ENCODE data around the gene ZNF664.

The ZNF664 gene

DNA sequence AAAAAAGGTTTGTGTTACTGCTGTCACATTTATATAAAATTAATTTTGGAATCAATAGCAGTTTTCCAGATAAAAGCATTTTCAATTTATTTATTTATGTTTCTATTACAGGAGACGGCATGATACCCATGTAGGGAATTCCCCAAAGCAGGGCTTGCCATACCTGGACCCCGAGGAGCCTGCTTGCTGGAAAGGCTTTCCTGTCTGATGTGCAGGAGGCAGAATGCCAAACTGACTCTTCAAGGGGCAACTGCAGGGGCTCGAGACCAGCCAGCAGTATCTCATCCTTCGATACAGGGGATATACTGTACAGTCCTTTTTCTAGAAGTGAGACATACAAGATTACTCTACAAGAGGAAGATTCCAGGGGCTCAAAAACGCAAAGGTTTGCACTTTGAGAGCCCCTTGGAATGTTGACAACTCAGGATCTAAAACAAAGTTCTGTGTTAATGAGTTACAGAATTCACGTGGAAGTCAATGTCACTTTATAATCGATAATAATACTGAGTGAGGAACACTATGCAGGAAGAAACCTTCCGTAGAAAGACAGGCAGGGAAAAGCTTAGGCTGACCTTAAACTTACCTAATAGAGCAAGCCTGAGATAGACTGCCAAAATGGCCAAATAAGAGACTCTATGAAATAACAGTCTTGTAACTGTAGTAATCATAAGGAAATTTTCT lies 38.6 kb downstream of the ZNF664 start:
- Histone ChIP-seq H3K36me3 (ENCODE audit: control insufficient read depth, insufficient read depth, low read length) (peaks cover 22% of the 10 kb centered on the region), H3K27me3 (ENCODE audit: control insufficient read depth, insufficient read depth, low read length) (no peaks in the 10 kb centered on the region), H3K4me1 (ENCODE audit: control insufficient read depth, insufficient read depth, low read length) (peaks cover 7% of the 10 kb centered on the region; the same call in 1 of the 2 replicates), H3K4me3 (ENCODE audit: low read depth, low read length) (no peak overlapping the region), H3K9me3 (ENCODE audit: control insufficient read depth, insufficient read depth, low read depth, low read length) (no peaks in the 10 kb centered on the region), H3K27ac (ENCODE audit: low read depth, low read length) (no peak overlapping the region), H3K9ac (ENCODE audit: low read length) (no peak overlapping the region)

DNA sequence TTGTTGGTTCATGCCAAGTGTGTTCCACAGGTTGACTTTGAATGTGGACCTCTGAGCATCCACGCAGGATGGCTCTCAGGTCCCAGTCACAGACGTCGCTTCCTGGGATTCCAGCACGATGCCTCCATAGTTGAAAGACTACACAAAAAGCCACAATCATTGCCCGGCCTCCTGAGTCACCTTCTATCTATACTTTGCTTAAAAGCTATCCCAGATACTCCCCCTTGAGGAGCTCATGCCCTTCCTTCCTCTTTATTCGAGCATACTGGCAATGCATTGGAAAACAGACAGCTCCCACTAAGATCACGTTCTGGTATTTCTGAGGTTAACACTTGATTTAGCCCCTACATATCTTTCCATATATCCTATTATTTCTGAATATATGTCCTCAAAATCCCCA lies 40.1 kb downstream of the ZNF664 start:
- Histone ChIP-seq H3K27me3 (ENCODE audit: control insufficient read depth, insufficient read depth, low read length) (no peaks in the 10 kb centered on the region), H3K36me3 (ENCODE audit: control insufficient read depth, insufficient read depth, low read length) (peaks cover 22% of the 10 kb centered on the region)

DNA sequence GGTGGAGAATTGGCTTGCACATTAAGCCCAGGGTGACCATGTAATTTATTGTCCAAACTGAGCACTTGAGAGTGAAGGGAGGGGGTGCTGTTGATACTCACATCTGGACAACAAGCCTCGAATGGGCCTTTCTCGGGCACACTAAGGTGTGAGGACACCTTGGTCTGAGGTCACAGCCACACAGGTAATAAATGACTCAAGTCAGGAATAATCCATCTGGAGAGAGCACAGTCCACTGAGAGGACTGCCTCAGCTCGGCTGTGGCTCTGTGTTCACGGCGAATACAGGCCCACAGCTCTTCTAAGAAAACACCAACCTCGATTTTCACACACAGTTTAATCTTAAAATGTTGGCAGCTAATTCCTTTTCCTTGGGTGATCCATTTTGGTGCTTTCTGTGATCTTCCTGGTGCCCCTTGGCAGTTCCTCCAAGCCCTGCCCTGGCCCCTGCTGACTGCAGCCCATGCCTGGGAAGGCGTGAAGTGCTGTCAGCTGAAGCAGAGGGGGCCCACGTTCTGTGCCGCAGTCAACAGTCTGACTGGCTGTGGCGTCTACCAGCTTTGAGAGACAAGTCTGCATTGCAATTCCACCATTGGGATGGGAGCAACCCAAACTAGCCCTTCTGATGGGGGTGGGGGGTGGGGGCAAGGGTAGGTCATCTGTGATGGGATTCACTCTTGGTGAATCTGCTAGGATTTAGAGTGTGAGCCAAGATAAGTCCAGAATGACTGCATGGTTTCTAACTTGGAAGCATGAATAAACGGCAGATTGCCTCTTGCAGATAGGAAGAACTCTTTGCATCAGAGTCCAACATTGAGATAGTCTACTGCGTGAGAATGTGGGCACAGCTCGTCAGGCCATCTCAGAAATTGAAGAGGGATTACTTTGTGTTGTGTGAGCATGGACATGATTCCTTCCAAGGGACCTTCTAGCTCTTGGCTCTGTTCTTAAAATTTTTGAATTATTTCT lies 42.8 kb downstream of the ZNF664 start:
- Histone ChIP-seq H3K4me3 (ENCODE audit: low read depth, low read length) (no peak overlapping the region), H3K36me3 (ENCODE audit: control insufficient read depth, insufficient read depth, low read length) (peaks cover 22% of the 10 kb centered on the region), H3K4me1 (ENCODE audit: control insufficient read depth, insufficient read depth, low read length) (no peaks in the 10 kb centered on the region), H3K27ac (ENCODE audit: low read depth, low read length) (no peak overlapping the region), H3K27me3 (ENCODE audit: control insufficient read depth, insufficient read depth, low read length) (no peaks in the 10 kb centered on the region), H3K9ac (ENCODE audit: low read length) (no peak overlapping the region), H3K9me3 (ENCODE audit: control insufficient read depth, insufficient read depth, low read depth, low read length) (no peaks in the 10 kb centered on the region)

More for the DNA sequence above, 40.1 kb downstream of the ZNF664 start:
- Histone ChIP-seq H3K9me3 (ENCODE audit: control insufficient read depth, insufficient read depth, low read depth, low read length) (no peaks in the 10 kb centered on the region), H3K27ac (ENCODE audit: low read depth, low read length) (no peak overlapping the region), H3K9ac (ENCODE audit: low read length) (no peak overlapping the region), H3K4me1 (ENCODE audit: control insufficient read depth, insufficient read depth, low read length) (peaks cover 3% of the 10 kb centered on the region; the same call in 1 of the 2 replicates), H3K4me3 (ENCODE audit: low read depth, low read length) (no peak overlapping the region)

DNA sequence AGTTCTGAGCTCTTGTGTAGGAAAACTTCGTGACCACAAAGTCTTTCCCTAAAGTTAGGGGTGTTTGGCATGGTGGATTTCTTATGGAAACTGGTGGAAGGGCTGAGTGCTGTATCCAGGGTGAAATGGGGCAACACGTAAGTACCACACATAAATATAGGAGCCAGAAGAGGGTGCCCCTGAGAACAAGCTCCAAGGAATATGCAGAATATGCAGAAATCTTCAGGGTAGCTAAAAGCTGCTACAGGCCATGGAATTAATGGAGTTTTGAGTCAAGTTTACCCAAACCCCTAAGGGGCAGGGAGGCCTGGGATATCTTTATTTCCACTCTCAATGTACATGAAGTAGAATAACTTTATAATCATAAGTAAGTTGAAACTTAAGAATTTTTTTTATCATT lies 44.0 kb downstream of the ZNF664 start:
- H3K36me3 ChIP-seq (ENCODE audit: control insufficient read depth, insufficient read depth, low read length) = peaks cover 12% of the 10 kb centered on the region
- H3K4me3 ChIP-seq (ENCODE audit: low read depth, low read length) = no peak overlapping the region
- no peak overlapping the region for H3K9ac ChIP-seq (ENCODE audit: low read length)
- H3K9me3 ChIP-seq (ENCODE audit: control insufficient read depth, insufficient read depth, low read depth, low read length) = 0 out of 2 replicates have a peak, but pooled peaks cover 4% of the 10 kb centered on the region
- no peak overlapping the region for H3K27ac ChIP-seq (ENCODE audit: low read depth, low read length)
- H3K4me1 ChIP-seq (ENCODE audit: control insufficient read depth, insufficient read depth, low read length) = no peaks in the 10 kb centered on the region
- no peaks in the 10 kb centered on the region for H3K27me3 ChIP-seq (ENCODE audit: control insufficient read depth, insufficient read depth, low read length)

DNA sequence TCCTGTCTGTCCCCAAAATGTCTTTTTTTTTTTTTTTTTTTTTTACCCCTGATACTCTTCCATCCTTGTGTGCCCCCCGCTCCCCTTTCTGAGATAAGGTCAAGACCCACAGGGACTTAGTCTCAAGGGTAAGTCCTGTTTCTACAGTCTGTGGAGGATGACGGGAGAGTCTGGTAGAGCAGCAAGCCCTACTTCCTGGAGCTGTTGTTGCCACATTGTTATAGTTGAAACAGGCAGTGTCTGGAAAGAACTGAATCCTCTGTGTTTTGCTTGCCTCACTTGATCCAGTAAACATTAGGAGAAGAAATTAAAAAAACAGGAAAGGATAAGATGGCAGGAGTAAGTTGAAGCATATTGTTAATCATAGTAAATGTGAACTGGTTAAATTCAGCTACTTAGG lies 45.5 kb downstream of the ZNF664 start:
- Histone ChIP-seq H3K9ac (ENCODE audit: low read length) (no peak overlapping the region), H3K4me1 (ENCODE audit: control insufficient read depth, insufficient read depth, low read length) (no peaks in the 10 kb centered on the region), H3K9me3 (ENCODE audit: control insufficient read depth, insufficient read depth, low read depth, low read length) (0 out of 2 replicates have a peak, but pooled peaks cover 5% of the 10 kb centered on the region), H3K4me3 (ENCODE audit: low read depth, low read length) (no peak overlapping the region), H3K27me3 (ENCODE audit: control insufficient read depth, insufficient read depth, low read length) (no peaks in the 10 kb centered on the region), H3K36me3 (ENCODE audit: control insufficient read depth, insufficient read depth, low read length) (no peaks in the 10 kb centered on the region), H3K27ac (ENCODE audit: low read depth, low read length) (no peak overlapping the region)

DNA sequence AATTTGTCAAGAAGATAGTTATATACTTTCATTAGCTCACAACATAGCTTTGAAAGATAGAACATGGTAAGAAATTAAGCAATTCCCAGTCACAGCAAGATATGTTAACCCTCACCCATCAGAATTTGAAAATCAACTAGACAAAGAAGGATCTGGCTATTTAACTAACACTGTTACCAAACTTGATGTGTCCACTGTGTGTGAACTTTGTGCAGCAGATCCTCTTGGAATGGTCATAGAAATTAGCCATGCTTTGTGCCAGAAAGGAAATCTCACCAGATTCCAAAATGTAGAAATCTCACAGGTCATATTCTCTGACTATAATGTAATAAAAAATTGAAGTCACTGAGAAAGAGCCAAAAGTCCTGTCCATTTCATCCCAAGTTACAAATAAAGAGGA lies 46.1 kb downstream of the ZNF664 start:
- Histone ChIP-seq H3K27ac (ENCODE audit: low read depth, low read length) (no peak overlapping the region), H3K4me1 (ENCODE audit: control insufficient read depth, insufficient read depth, low read length) (no peaks in the 10 kb centered on the region), H3K36me3 (ENCODE audit: control insufficient read depth, insufficient read depth, low read length) (no peaks in the 10 kb centered on the region), H3K9me3 (ENCODE audit: control insufficient read depth, insufficient read depth, low read depth, low read length) (0 out of 2 replicates have a peak, but pooled peaks cover 5% of the 10 kb centered on the region), H3K27me3 (ENCODE audit: control insufficient read depth, insufficient read depth, low read length) (no peaks in the 10 kb centered on the region), H3K9ac (ENCODE audit: low read length) (no peak overlapping the region), H3K4me3 (ENCODE audit: low read depth, low read length) (no peak overlapping the region)

DNA sequence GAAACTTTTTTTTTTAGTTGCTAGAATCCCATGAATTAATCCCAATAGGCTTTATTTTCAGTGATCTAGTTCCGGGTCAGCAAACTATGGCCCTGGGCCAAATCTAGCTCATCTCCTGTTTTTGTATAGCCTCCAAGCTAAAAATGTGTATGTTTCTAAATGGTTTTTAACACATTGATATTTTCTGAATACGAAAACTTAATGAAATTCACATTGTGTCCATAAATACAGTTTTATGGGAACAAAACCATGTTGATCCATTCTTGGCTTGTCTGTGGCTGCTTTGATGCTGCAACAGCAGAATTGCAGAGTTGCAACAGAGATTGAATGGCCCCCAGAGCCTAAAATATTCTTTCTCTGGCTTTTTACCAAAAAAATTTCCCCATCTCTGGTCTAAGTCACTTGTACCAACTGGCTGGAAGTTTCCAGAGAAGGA lies 47.5 kb downstream of the ZNF664 start:
- H3K27me3 ChIP-seq (ENCODE audit: control insufficient read depth, insufficient read depth, low read length) = no peaks in the 10 kb centered on the region
- no peak overlapping the region for H3K27ac ChIP-seq (ENCODE audit: low read depth, low read length)
- H3K9ac ChIP-seq (ENCODE audit: low read length) = no peak overlapping the region

DNA sequence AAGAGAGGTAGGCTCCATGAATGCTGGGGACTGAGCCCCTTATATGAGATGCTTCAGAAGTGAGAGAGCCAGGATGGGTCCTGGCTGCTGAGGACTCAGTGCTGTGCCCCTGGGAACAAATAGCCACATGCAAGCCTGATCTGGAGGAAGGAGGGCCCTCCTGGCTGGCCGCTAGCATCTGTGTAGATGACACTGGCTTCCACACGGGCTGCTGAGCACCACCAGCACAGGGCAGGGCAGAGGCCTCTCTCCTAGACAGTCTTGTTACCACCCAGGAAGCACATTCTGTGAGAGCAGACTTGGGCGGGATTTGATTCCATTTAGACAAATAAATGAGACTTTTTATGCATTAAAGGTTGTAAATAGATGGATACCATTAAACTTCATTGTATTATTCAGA lies 48.0 kb downstream of the ZNF664 start:
- Histone ChIP-seq H3K4me3 (ENCODE audit: low read depth, low read length) (no peak overlapping the region), H3K9ac (ENCODE audit: low read length) (no peak overlapping the region), H3K36me3 (ENCODE audit: control insufficient read depth, insufficient read depth, low read length) (no peaks in the 10 kb centered on the region), H3K4me1 (ENCODE audit: control insufficient read depth, insufficient read depth, low read length) (no peaks in the 10 kb centered on the region), H3K27ac (ENCODE audit: low read depth, low read length) (no peak overlapping the region), H3K9me3 (ENCODE audit: control insufficient read depth, insufficient read depth, low read depth, low read length) (0 out of 2 replicates have a peak, but pooled peaks cover 5% of the 10 kb centered on the region), H3K27me3 (ENCODE audit: control insufficient read depth, insufficient read depth, low read length) (no peaks in the 10 kb centered on the region)

More for the DNA sequence above, 47.5 kb downstream of the ZNF664 start:
- Histone ChIP-seq H3K4me1 (ENCODE audit: control insufficient read depth, insufficient read depth, low read length) (no peaks in the 10 kb centered on the region), H3K9me3 (ENCODE audit: control insufficient read depth, insufficient read depth, low read depth, low read length) (0 out of 2 replicates have a peak, but pooled peaks cover 5% of the 10 kb centered on the region), H3K36me3 (ENCODE audit: control insufficient read depth, insufficient read depth, low read length) (no peaks in the 10 kb centered on the region), H3K4me3 (ENCODE audit: low read depth, low read length) (no peak overlapping the region)

DNA sequence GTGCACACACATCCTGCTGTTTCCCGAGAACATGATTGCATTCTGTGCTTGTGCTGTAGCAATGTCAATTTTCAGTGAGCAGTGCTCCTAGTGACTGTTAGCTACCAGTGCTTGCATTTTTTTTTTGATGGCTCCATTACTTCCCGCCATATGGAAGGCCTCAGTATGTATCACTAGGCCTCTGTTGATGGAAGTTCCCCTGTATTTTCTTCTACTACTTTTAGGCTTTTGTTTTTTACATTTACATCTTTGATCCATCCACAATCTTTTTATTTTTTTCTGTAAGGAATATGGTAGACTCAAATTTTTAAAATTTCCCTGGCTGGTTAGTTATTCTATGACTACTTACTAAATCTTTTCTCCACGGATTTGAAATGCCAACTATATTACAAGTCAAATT lies 49.1 kb downstream of the ZNF664 start:
- no peak overlapping the region for H3K27ac ChIP-seq (ENCODE audit: low read depth, low read length)
- H3K9ac ChIP-seq (ENCODE audit: low read length) = no peak overlapping the region
- no peaks in the 10 kb centered on the region for H3K27me3 ChIP-seq (ENCODE audit: control insufficient read depth, insufficient read depth, low read length)
- H3K9me3 ChIP-seq (ENCODE audit: control insufficient read depth, insufficient read depth, low read depth, low read length) = peaks cover 13% of the 10 kb centered on the region; the same call in 1 of the 2 replicates
- H3K4me3 ChIP-seq (ENCODE audit: low read depth, low read length) = no peak overlapping the region
- no peaks in the 10 kb centered on the region for H3K36me3 ChIP-seq (ENCODE audit: control insufficient read depth, insufficient read depth, low read length)
- H3K4me1 ChIP-seq (ENCODE audit: control insufficient read depth, insufficient read depth, low read length) = no peaks in the 10 kb centered on the region

DNA sequence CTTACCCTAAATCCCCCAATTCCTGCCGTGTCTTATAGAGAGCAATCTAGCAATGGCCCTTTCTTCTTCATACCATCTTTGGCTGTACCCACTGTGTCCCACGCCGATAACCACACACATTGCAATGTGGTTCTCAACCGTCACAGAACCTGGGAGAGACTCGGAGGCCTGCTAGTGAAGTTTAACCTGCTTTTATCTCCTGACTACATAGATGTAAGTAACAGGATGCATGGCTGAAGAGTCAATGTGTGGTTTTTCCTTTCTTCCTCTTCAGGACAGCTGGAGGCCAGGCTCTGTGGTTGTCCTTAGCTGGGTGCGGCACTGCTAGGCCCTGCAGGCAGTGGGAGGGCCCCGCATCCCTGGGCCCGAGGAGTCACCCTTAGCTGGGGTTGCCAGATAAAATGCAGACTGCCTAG lies 51.3 kb downstream of the ZNF664 start:
- H3K27ac ChIP-seq (ENCODE audit: low read depth, low read length) = no peak overlapping the region
- H3K27me3 ChIP-seq (ENCODE audit: control insufficient read depth, insufficient read depth, low read length) = no peaks in the 10 kb centered on the region
- no peak overlapping the region for H3K4me3 ChIP-seq (ENCODE audit: low read depth, low read length)
- no peaks in the 10 kb centered on the region for H3K36me3 ChIP-seq (ENCODE audit: control insufficient read depth, insufficient read depth, low read length)
- no peaks in the 10 kb centered on the region for H3K4me1 ChIP-seq (ENCODE audit: control insufficient read depth, insufficient read depth, low read length)
- H3K9me3 ChIP-seq (ENCODE audit: control insufficient read depth, insufficient read depth, low read depth, low read length) = peaks cover 13% of the 10 kb centered on the region; the same call in 1 of the 2 replicates
- H3K9ac ChIP-seq (ENCODE audit: low read length) = no peak overlapping the region

DNA sequence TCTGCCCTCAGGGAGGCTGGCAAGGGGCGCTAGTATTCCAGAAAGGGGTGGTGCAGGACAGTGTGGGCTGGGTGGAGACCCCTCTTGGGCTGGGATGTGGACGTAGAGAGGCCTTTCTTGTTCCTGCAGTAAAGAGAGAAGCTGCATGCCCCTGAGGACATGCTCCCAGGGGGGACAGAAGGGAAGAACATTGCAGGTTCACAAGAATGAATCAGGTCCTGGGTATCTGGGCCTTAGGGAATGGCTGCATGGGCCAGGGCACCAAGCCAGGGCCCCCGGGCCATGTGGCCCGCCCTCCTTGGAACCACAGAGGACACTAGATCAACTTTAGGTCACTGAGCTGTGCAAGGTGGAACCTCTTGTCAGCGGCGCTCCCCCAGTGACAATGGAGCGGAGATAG lies 51.8 kb downstream of the ZNF664 start:
- Histone ChIP-seq H3K9ac (ENCODE audit: low read length) (no peak overlapping the region), H3K27ac (ENCODE audit: low read depth, low read length) (no peak overlapping the region)

More for the DNA sequence above, 51.8 kb downstream of the ZNF664 start:
- no peaks in the 10 kb centered on the region for H3K4me1 ChIP-seq (ENCODE audit: control insufficient read depth, insufficient read depth, low read length)
- H3K27me3 ChIP-seq (ENCODE audit: control insufficient read depth, insufficient read depth, low read length) = no peaks in the 10 kb centered on the region
- H3K4me3 ChIP-seq (ENCODE audit: low read depth, low read length) = no peak overlapping the region
- no peaks in the 10 kb centered on the region for H3K36me3 ChIP-seq (ENCODE audit: control insufficient read depth, insufficient read depth, low read length)
- H3K9me3 ChIP-seq (ENCODE audit: control insufficient read depth, insufficient read depth, low read depth, low read length) = peaks cover 13% of the 10 kb centered on the region; the same call in 1 of the 2 replicates
